Thymus (tissue), 11 donors: ENCODE measurements around the gene LRMDA. TPM values are rescaled to one million over a fixed set of nuclear protein-coding genes. Genes with fewer than 3 reads are reported as not detected.

ENCODE experiments used
- DNase-seq, 9 donors: peaks; one replicate each; pipeline ENCODE4 v3.0.0-alpha.2; 2013; ENCODE audit warnings: low spot score in 9 of 9, low read depth in 6 of 9, missing footprints in 1 of 9
- H3K27ac ChIP-seq, 2 donors: one replicate each; pipeline ENCODE4 v1.5.1; 2013; ENCODE audit warnings: control low read depth in 1 of 2, low read depth in 1 of 2, low read length in 1 of 2, mild to moderate bottlenecking in 1 of 2, moderate library complexity in 1 of 2
- H3K27me3 ChIP-seq, 2 donors: one replicate each; pipeline ENCODE4 v1.5.1; 2013; ENCODE audit warnings: low read length in 1 of 2; ENCODE audit not compliant: control insufficient read depth in 2 of 2, insufficient read depth in 1 of 2
- H3K36me3 ChIP-seq, 2 donors: one replicate each; pipeline ENCODE4 v1.5.1; 2013; ENCODE audit warnings: low read length in 1 of 2, mild to moderate bottlenecking in 1 of 2, moderate library complexity in 1 of 2; ENCODE audit not compliant: control insufficient read depth in 2 of 2, insufficient read depth in 2 of 2
- H3K4me1 ChIP-seq, 2 donors: one replicate each; pipeline ENCODE4 v1.5.1; 2013; ENCODE audit warnings: low read length in 2 of 2; ENCODE audit not compliant: control insufficient read depth in 2 of 2, insufficient read depth in 2 of 2
- H3K4me3 ChIP-seq, 2 donors: one replicate each; pipeline ENCODE4 v1.5.1; 2013; ENCODE audit warnings: low read length in 2 of 2, control low read depth in 1 of 2, mild to moderate bottlenecking in 1 of 2
- H3K9me3 ChIP-seq, 2 donors: one replicate each; pipeline ENCODE4 v1.5.1; 2013; ENCODE audit warnings: low read length in 1 of 2, mild to moderate bottlenecking in 1 of 2; ENCODE audit not compliant: control insufficient read depth in 2 of 2, insufficient read depth in 1 of 2
- WGBS: extraction: QIAGEN DNeasy Blood & Tissue Kit; methylation state at CpG from one replicate; pipeline ENCODE4 v1.1.7; 2013; 5-methylcytosine and 5-hydroxymethylcytosine counted together
- polyA plus RNA-seq: library from polyadenylated mRNA; stranded (reverse); fragments of 200-250 nt; gene quantifications from one replicate; pipeline ENCODE4 v1.2.3, GENCODE V29; 2013
- total RNA-seq: library from RNA; stranded (reverse); fragments of 120-200 nt; gene quantifications from one replicate; pipeline ENCODE4 v1.2.4, GENCODE V29; 2013
- donor health status: healthy.

The LRMDA gene
- total and polyA plus RNA-seq, 2 donors: 2.5 to 4.6 TPM

DNA sequence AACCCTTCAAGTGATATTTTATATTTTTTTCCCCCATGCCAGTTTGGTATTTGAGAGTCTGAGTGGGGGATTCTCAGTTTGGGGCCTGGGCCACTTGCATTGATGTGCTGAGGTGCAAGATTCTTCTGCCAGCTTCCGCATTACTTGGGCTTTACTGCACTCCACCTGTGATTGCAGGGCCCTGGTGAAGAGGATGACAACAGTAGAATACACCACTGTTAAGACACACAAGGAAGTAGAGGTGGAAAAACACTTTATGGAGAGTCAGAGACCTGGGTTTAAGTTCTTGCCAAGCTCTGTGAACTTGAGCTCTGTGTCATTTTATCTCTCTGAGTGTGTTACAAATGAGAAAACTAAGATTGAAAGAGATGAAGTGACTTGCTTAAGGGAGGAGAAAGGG, 209.4 kb downstream of the LRMDA start:
- WGBS: 97% methylated on average over 1 of the region's 1 CpG
- DNase-seq: no peak

DNA sequence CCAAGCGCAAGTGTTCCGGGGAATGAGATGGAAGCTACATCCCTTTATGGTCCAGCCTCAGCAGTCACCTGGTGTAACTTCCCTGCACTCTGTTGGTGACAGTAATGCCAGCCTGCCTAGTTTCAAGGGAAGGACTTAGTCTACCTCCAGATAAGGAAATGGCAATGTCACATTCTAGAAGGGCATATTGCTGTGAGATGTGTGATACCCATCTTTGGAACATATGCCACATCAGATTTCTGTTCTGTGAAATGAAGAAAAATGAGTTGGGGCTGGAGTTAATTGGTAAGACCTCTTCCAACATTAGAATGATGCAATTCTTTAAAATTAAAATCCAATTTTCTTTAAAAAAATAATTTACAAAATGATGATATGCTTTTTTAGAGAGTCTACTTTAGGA, 212.0 kb downstream of the LRMDA start:
- no peak for DNase-seq
- no peak overlapping the region for H3K4me3 ChIP-seq
- no peaks in the 10 kb centered on the region for H3K4me1 ChIP-seq
- no peaks in the 10 kb centered on the region for H3K36me3 ChIP-seq
- H3K27ac ChIP-seq: no peak overlapping the region
- H3K9me3 ChIP-seq: no peaks in the 10 kb centered on the region
- 98% methylated on average over 2 of the region's 2 CpGs for WGBS
- no peaks in the 10 kb centered on the region for H3K27me3 ChIP-seq

More for the DNA sequence above, 209.4 kb downstream of the LRMDA start:
- Histone ChIP-seq H3K9me3 (no peaks in the 10 kb centered on the region), H3K27me3 (no peaks in the 10 kb centered on the region), H3K4me3 (no peak overlapping the region), H3K27ac (no peak overlapping the region), H3K4me1 (no peaks in the 10 kb centered on the region), H3K36me3 (no peaks in the 10 kb centered on the region)

DNA sequence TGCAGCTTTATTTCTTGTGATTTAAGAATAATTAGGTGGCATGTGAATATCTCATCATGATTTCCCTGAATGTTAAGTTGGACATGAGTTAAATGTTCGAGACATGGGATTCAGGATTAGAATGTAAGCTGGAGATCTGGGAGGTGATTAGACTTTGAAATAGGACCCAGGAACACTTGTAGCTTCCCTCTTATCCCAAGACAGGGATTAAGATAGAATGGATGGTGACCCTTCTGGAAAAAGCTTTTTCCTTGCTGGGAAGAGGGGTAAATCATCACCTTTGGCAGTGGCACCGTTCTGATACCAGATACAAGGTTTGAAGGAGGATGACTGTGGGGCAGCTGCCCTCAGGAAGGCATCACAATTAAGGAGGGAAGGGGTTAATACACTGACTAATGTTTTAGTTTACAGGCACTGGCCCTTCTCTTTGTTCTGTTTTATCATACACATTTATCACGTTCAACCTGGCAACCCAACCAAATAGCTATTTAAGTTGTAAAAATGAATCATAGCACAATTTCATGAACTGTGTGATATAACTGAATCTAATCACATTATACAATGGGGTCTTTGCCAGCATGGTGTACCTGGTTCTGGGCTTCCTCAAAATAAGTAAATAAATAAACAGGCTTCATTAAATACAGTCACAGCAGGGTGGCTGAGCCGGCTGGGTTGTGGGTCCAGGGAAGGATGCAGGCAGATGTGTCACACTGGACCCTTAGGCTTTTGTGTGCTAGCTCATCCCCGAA, 212.7 kb downstream of the LRMDA start:
- Histone ChIP-seq H3K27ac (no peak overlapping the region), H3K27me3 (no peaks in the 10 kb centered on the region), H3K36me3 (no peaks in the 10 kb centered on the region), H3K4me3 (no peak overlapping the region), H3K4me1 (no peaks in the 10 kb centered on the region), H3K9me3 (no peaks in the 10 kb centered on the region)
- no peak for DNase-seq
- 91% methylated on average over 5 of the region's 5 CpGs for WGBS

DNA sequence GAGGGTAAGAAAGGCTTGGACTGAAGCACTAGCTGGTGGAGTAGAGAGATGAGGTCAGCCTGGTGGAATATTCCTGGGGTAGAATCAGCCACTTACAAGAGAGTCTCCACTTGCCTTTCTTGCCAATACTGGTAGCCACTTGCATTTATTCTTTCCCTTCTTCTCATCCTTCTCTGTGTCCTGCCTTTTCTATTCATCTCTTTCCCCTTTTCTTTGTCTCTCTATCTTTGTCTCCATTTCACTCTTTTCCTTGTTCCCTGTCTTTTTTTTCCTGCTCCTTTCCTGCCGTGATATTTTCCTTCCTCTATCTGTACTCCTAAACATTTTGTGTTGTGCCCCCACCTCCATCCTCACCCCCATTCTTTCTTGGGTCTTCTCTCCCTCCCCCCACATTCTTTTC, 214.3 kb downstream of the LRMDA start:
- H3K27me3 ChIP-seq: no peaks in the 10 kb centered on the region
- no peak overlapping the region for H3K27ac ChIP-seq
- DNase-seq: no peak
- no peaks in the 10 kb centered on the region for H3K36me3 ChIP-seq
- WGBS: 93% methylated on average over 1 of the region's 1 CpG
- H3K4me3 ChIP-seq: no peak overlapping the region
- no peaks in the 10 kb centered on the region for H3K9me3 ChIP-seq
- no peaks in the 10 kb centered on the region for H3K4me1 ChIP-seq

DNA sequence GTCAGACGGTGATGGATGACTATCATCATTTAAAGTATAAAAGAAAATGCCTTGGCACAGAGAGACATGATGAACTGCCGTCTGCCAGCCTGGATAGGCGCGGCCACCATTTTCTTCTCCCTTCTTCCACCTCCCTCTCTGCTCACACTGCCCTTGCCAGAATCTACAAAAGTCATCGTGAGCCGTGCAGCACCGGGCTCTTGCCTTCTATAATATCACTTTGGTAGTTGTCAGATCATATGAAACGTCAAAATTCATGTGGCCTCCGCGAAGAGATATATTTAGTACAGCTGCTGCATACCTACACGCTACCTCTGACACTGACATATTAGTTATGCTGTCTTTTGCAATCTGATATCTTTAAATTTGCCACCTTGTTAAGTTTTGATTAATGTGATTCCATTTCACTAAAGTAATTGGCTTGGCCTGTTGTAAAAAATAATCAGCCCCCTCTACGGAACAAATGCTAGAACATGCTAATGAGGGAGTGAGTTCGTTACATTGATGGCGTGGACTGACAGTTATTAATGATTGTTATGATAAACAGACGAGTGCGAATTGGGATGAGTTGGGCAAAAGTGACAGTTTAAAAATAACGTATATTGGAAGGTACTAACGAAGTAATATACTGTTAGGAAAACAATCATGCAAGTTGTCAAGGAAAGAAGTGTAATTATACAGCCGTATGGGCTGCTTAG, 214.9 kb downstream of the LRMDA start:
- no peak for DNase-seq
- Histone ChIP-seq H3K27me3 (no peaks in the 10 kb centered on the region), H3K4me3 (no peak overlapping the region), H3K4me1 (no peaks in the 10 kb centered on the region), H3K27ac (no peak overlapping the region), H3K9me3 (no peaks in the 10 kb centered on the region), H3K36me3 (no peaks in the 10 kb centered on the region)
- 94% methylated on average over 19 of the region's 19 CpGs for WGBS

DNA sequence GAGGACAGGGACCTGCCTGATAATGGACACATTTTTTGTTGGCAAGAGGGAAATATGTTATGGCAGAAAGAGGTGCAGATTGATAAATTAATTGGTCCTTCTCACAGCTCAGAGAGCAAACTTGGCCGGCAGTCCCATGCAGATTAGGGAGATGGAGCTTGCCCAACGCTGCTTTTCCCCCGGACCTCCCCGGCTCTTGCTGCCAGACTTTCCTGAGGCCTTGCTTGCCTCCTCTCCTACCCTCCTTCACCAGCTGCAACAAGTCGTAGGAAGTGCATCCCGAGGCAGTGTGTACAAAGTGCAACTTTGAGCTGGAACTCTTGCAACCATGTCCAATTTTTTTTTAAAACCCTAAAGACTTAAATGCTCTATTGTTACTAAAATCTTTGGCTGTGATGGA, 215.5 kb downstream of the LRMDA start:
- H3K27ac ChIP-seq: no peak overlapping the region
- no peaks in the 10 kb centered on the region for H3K27me3 ChIP-seq
- WGBS: 88% methylated on average over 6 of the region's 6 CpGs
- no peaks in the 10 kb centered on the region for H3K9me3 ChIP-seq
- no peaks in the 10 kb centered on the region for H3K4me1 ChIP-seq
- no peak for DNase-seq
- H3K36me3 ChIP-seq: no peaks in the 10 kb centered on the region
- H3K4me3 ChIP-seq: no peak overlapping the region

DNA sequence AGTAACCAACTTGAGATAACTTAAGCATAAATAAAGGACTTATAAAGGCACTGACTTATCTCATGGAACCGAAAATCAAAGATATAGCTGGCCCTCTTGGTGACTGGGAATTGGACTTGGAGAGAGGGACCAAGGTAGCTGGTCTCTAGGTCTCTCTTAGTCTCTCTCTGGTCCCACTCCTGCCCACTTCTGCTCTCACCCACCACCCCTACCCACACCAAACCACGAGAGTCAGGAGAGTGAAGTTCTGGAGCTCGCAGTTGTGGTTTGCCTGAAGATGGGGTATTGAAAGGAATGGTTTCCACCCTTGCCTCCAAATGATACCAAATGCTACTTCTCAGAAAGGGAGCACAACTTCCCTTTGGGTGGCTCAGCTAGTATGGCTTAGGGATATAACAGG, 216.3 kb downstream of the LRMDA start:
- no peaks in the 10 kb centered on the region for H3K27me3 ChIP-seq
- no peak overlapping the region for H3K4me3 ChIP-seq
- H3K9me3 ChIP-seq: no peaks in the 10 kb centered on the region
- H3K36me3 ChIP-seq: no peaks in the 10 kb centered on the region
- DNase-seq: no peak
- no peaks in the 10 kb centered on the region for H3K4me1 ChIP-seq
- no peak overlapping the region for H3K27ac ChIP-seq
- WGBS: 59% methylated on average over 3 of the region's 3 CpGs

DNA sequence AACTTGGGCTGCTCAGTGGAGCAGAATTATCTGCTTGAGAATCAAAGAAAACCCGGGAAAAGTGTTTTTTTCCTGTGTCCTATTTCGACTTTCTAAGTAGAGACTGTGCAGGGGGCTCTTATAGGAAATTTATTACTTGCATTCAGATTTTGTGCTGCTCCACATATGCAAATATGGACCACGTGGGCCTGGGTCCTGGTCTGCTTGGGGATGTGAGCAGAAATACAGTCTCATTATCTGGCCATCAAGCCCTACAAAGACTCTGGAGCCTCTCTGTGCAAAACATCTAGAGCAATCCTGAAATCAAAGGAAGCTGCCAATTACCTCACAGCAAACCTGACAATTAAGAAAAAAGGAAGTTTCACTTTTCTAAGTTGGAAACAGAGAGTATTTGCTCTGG, 216.9 kb downstream of the LRMDA start:
- no peaks in the 10 kb centered on the region for H3K4me1 ChIP-seq
- DNase-seq: no peak
- no peaks in the 10 kb centered on the region for H3K9me3 ChIP-seq
- H3K4me3 ChIP-seq: no peak overlapping the region
- no peaks in the 10 kb centered on the region for H3K27me3 ChIP-seq
- H3K36me3 ChIP-seq: no peaks in the 10 kb centered on the region
- 53% methylated on average over 3 of the region's 3 CpGs for WGBS
- H3K27ac ChIP-seq: no peak overlapping the region

DNA sequence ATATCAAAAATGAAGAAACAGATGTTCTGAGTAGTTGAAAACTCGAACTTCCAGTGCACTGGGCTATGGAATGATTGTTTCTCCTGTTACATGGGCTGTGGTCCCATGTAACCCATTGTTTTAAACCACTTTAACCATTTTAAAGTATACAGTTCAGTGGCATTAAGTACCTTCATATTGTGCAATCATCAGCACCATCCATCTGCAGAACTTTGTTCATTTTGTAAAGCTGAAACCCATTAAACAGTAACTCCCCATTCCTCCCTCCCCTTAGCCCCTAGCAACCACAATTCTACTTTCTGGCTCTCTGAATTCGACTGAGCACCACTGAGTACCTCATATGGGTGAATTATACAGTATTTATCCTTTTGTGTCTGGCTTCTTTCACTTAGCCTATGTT, 217.4 kb downstream of the LRMDA start:
- Histone ChIP-seq H3K9me3 (no peaks in the 10 kb centered on the region), H3K4me1 (no peaks in the 10 kb centered on the region), H3K36me3 (no peaks in the 10 kb centered on the region), H3K27ac (no peak overlapping the region), H3K27me3 (no peaks in the 10 kb centered on the region), H3K4me3 (no peak overlapping the region)
- 57% methylated on average over 2 of the region's 2 CpGs for WGBS
- DNase-seq: no peak
